K562 (cell line): ENCODE measurements around the gene MARCKS. TPM values are rescaled to one million over a fixed set of nuclear protein-coding genes. Genes with fewer than 3 reads are reported as not detected.
A peak's percentile ranks its signal among the peaks of the same experiment; 100 is the strongest.
"Not testable (repeated sequence)": the region's sequence is repeated elsewhere in the genome, so short reads cannot be mapped to it uniquely, and the experiment has no call there.

ENCODE experiments used
- ATAC-seq: fragments of 200-7000 bp; cut with Tn5 transposase; 3 replicates; pipeline ENCODE4 v1.9.1; 2020; ENCODE audit warnings: moderate library complexity
- BruUV-seq: library from RNA; stranded (reverse); fragments of 400-500 nt; replicated peaks from 2 replicates; lab custom pipeline; 2021; lab: Mats Ljungman, UMichigan
- CTCF ChIA-PET: fragments of 300-600 bp; formaldehyde crosslinking; extraction: SDS; loops from one replicate; lab custom pipeline; 2021; ENCODE audit warnings: low intra/inter-chr PET ratio; lab: Yijun Ruan, JAX
- POLR2A ChIA-PET: fragments of 300-600, 350-650 bp; sonication (Branson Sonifier 250); formaldehyde crosslinking; extraction: SDS; loops from one replicate; lab custom pipeline; 2021; ENCODE audit warnings: antibody characterized with exemption, inconsistent platforms; lab: Yijun Ruan, JAX
- DNase-seq, 4 experiments: peaks; one replicate each; pipeline versions ENCODE4 v3.0.0 to v3.0.0-alpha.2; 2011 to 2018; ENCODE audit warnings: low spot score in 3 of 4, mixed read lengths in 3 of 4; ENCODE audit errors: extremely low read depth in 1 of 4
- FAIRE-seq: peaks from 2 replicates; lab custom pipeline; 2011; peaks lifted over from hg19 to GRCh38; lab: Jason Lieb, UNC
- H2AFZ ChIP-seq: 2 replicates; pipeline ENCODE4 v1.6.0; 2011; ENCODE audit warnings: low read depth, low read length, control low read depth, inconsistent platforms
- H3K27ac ChIP-seq: fragments of 200-600 bp; 3 replicates; pipeline ENCODE4 v1.8.0; 2011; ENCODE audit warnings: low read depth, mild to moderate bottlenecking, control low read depth, inconsistent platforms, low read length, moderate library complexity, mixed read lengths; ENCODE audit errors: extremely low read depth
- H3K27me3 ChIP-seq, 2 experiments: fragments of 300-600 bp in 1 of 2; 2 replicates in 1 of 2; 3 replicates in 1 of 2; pipeline versions ENCODE4 v1.6.0 to v1.8.0; 2011; ENCODE audit warnings: inconsistent platforms in 2 of 2, low read length in 2 of 2, mild to moderate bottlenecking in 1 of 2, mixed read lengths in 1 of 2, moderate library complexity in 1 of 2; ENCODE audit not compliant: control insufficient read depth in 2 of 2, insufficient read depth in 2 of 2
- H3K36me3 ChIP-seq: fragments of 300-600 bp; 3 replicates; pipeline ENCODE4 v1.8.0; 2011; ENCODE audit warnings: mild to moderate bottlenecking, low read length, inconsistent platforms; ENCODE audit not compliant: control insufficient read depth, insufficient read depth
- H3K4me1 ChIP-seq, 2 experiments: fragments of 200-600 bp in 1 of 2; replicated peaks in 1 of 2; 2 replicates in 1 of 2; 3 replicates in 1 of 2; pipeline versions ENCODE4 v1.5.1 to v1.8.0; 2011; ENCODE audit warnings: inconsistent platforms in 2 of 2, low read length in 2 of 2, mild to moderate bottlenecking in 1 of 2, mixed read lengths in 1 of 2, moderate library complexity in 1 of 2; ENCODE audit not compliant: control insufficient read depth in 2 of 2, insufficient read depth in 2 of 2
- H3K4me2 ChIP-seq: 2 replicates; pipeline ENCODE4 v1.6.1; 2011; ENCODE audit warnings: low read length, control low read depth, inconsistent platforms, mixed read lengths; ENCODE audit not compliant: insufficient read depth
- H3K4me3 ChIP-seq: fragments of 200-600 bp; sonication (generic), shearing (Covaris generic); 2 replicates; pipeline ENCODE4 v1.5.1; 2016; ENCODE audit warnings: control low read depth, inconsistent platforms
- H3K79me2 ChIP-seq: fragments of 200-600 bp; 3 replicates; pipeline ENCODE4 v1.8.0; 2011; ENCODE audit warnings: low read length, inconsistent platforms; ENCODE audit not compliant: control insufficient read depth, insufficient read depth
- H3K9ac ChIP-seq, 2 experiments: 2 replicates each; pipeline versions ENCODE4 v1.6.0 to v1.6.1; 2011; ENCODE audit warnings: low read depth in 2 of 2, low read length in 2 of 2, control low read depth in 1 of 2, inconsistent platforms in 1 of 2, mild to moderate bottlenecking in 1 of 2, mixed read lengths in 1 of 2; ENCODE audit not compliant: insufficient read depth in 1 of 2
- H3K9me1 ChIP-seq: one replicate; pipeline ENCODE4 v1.6.0; 2011; ENCODE audit warnings: inconsistent platforms, mild to moderate bottlenecking, low read length, moderate library complexity; ENCODE audit not compliant: control insufficient read depth, insufficient read depth
- H3K9me3 ChIP-seq: replicated peaks from 2 replicates; pipeline ENCODE4 v1.5.1; 2011; ENCODE audit warnings: low read depth, low read length, inconsistent platforms; ENCODE audit not compliant: control insufficient read depth, insufficient read depth
- H4K20me1 ChIP-seq: replicated peaks from 2 replicates; pipeline ENCODE4 v1.6.1; 2011; ENCODE audit warnings: low read length, inconsistent platforms, mixed read lengths; ENCODE audit not compliant: control insufficient read depth, insufficient read depth
- ARID3A ChIP-seq: IDR thresholded peaks from 2 replicates; pipeline ENCODE4 v1.6.1; 2012; ENCODE audit warnings: low read depth, low read length, improper control_type of control experiment, borderline replicate concordance
- ATF7 ChIP-seq: fragments of 450-650 bp; IDR thresholded peaks from 2 replicates; pipeline ENCODE4 v1.7.1; 2014; ENCODE audit warnings: mild to moderate bottlenecking, moderate library complexity
- CC2D1A ChIP-seq: fragments of 450-650 bp; IDR thresholded peaks from 2 replicates; pipeline ENCODE4 v1.6.1; 2017; ENCODE audit warnings: mild to moderate bottlenecking
- CEBPB ChIP-seq: fragments of 450-650 bp; IDR thresholded peaks from 2 replicates; pipeline ENCODE4 v1.6.1; 2016; ENCODE audit warnings: missing genetic modification characterization, missing compliant biosample characterization
- KLF1 ChIP-seq: fragments of 450-650 bp; IDR thresholded peaks from 2 replicates; pipeline ENCODE4 v1.6.1; 2016; ENCODE audit warnings: missing genetic modification characterization, missing compliant biosample characterization
- REST ChIP-seq, 2 experiments: fragments of 450-650 bp; formaldehyde crosslinking in 1 of 2; IDR thresholded peaks; 2 replicates each; pipeline versions ENCODE4 v1.4.0 to v1.6.1; 2014 to 2020; ENCODE audit warnings: mild to moderate bottlenecking in 2 of 2, borderline replicate concordance in 1 of 2, low read depth in 1 of 2
- SMC3 ChIP-seq: conservative IDR thresholded peaks from 2 replicates; pipeline ENCODE4 v1.6.1; 2011; ENCODE audit warnings: low read depth, low read length, improper control_type of control experiment; ENCODE audit not compliant: insufficient read depth
- TAF7 ChIP-seq: fragments of 450-650 bp; IDR thresholded peaks from 2 replicates; pipeline ENCODE4 v1.6.1; 2016; ENCODE audit warnings: missing genetic modification characterization, missing compliant biosample characterization
- WGBS: fragments of 100-300 bp; shearing (Covaris generic); methylation state at CpG from one replicate; pipeline ENCODE4 v1.1.6; 2016; ENCODE audit warnings: low coverage, mixed read lengths; ENCODE audit not compliant: insufficient coverage; ENCODE audit errors: missing lambda C conversion rate; 5-methylcytosine and 5-hydroxymethylcytosine counted together
- in situ Hi-C: fragments of 300-500 bp; cut with MboI; formaldehyde crosslinking; loops from 4 replicates; pipeline ENCODE4 v1.15.0; 2018; ENCODE audit warnings: inconsistent platforms, mixed read lengths
- intact Hi-C: fragments of 100-400 bp; cut with micrococcal nuclease; formaldehyde crosslinking; loops from 2 replicates; pipeline ENCODE4 v1.14.2; 2022
- polyA plus RNA-seq, 8 experiments: library from polyadenylated mRNA; depleted of rRNA in 4 of 8; stranded (reverse) in 5 of 8; unstranded in 3 of 8; fragments of >200 nt; fragmentation: Nextera tagmentation in 2 of 8; fragmentation: Illumina TruSeq in 1 of 8; extraction: Ambion mirVana in 2 of 8; extraction: Trizol in 1 of 8; gene quantifications; 2 replicates each; pipeline versions ENCODE4 v1.2.1 to v1.2.3, GENCODE V29; 2011 to 2014; ENCODE audit warnings: inconsistent platforms in 1 of 8, missing spikeins in 1 of 8
- total RNA-seq, 7 experiments: library from RNA; depleted of rRNA in 6 of 7; stranded (reverse); fragments of >200 nt in 6 of 7; fragmentation: Illumina TruSeq in 2 of 7; extraction: Trizol in 2 of 7; gene quantifications; 2 replicates each; pipeline versions ENCODE4 v1.2.1 to v1.2.3, GENCODE V29; 2011 to 2021; ENCODE audit warnings: low replicate concordance in 1 of 7

MARCKS gene
- total and polyA plus RNA-seq, 9 of the 15 experiments (the other 6 are each of a cell fraction or from before 2014, with no cell fraction given), result 0.15 to 2.7 (median 1.0) TPM

- TF ChIP-seq REST (IDR thresholded peaks at IDR 0.05; ENCODE audit: borderline replicate concordance) (peak; percentile 43; the same call in 1 of the 2 replicates), REST (CRISPR knock-in tag; IDR thresholded peaks at IDR 0.05; ENCODE audit: low read depth) (no peak), KLF1 (tag) (no peak), CC2D1A (no peak), ATF7 (no peak), ARID3A (peak; percentile 81; the same call in 1 of the 2 replicates), TAF7 (tag) (no peak), SMC3 (peak; percentile 25; the same call in 1 of the 2 replicates), CEBPB (tag) (no peak)
Measured at GRCh38 chr6:113909224-113909856, 52.2 kb downstream of the MARCKS start (continued).

GRCh38 chr6:113910285-113910684, 53.1 kb downstream of the MARCKS start:
- H3K4me2 ChIP-seq, H3K9me3 ChIP-seq, H4K20me1 ChIP-seq, ATAC-seq, DNase-seq, FAIRE-seq, H3K4me1 ChIP-seq, H3K9ac ChIP-seq, H2AFZ ChIP-seq, POLR2A ChIA-PET, H3K27ac ChIP-seq, H3K36me3 ChIP-seq, H3K27me3 ChIP-seq, H3K79me2 ChIP-seq, intact Hi-C loops, H3K9me1 ChIP-seq, H3K4me3 ChIP-seq, BruUV-seq: not testable (repeated sequence)
- in situ Hi-C loops, result loop anchor here (25.0 kb wide), 2 partner anchors 1023 to 1723 kb away; no protein-coding TSS in a partner anchor
- 9% methylated on average over 1 of the region's 1 CpG for WGBS
- CTCF ChIA-PET, result interaction anchor here (2.1 kb wide), 1 partner anchor 1730 kb away, joined by 8 read pairs; no protein-coding TSS in a partner anchor
